Mesenchymal stem cell (in vitro differentiated cells and primary cell): ENCODE results near the gene FAM168B.
"Not testable (repeated sequence)": the region's sequence is repeated elsewhere in the genome, so short reads cannot be mapped to it uniquely, and the experiment has no call there.

ENCODE experiments used
- DNase-seq: peaks from one replicate; pipeline ENCODE4 v3.0.0-alpha.2; 2013
- H2AFZ ChIP-seq: one replicate; pipeline ENCODE4 v1.6.1; 2013; ENCODE audit warnings: low read depth, mild to moderate bottlenecking, control low read depth, inconsistent platforms, low read length, moderate library complexity
- H2AK5ac ChIP-seq: 2 replicates; pipeline ENCODE4 v1.6.1; 2013; ENCODE audit warnings: low read length, moderate library complexity, mild to moderate bottlenecking, inconsistent platforms; ENCODE audit not compliant: severe bottlenecking
- H2BK120ac ChIP-seq: one replicate; pipeline ENCODE4 v1.6.1; 2013; ENCODE audit warnings: low read depth, mild to moderate bottlenecking, inconsistent platforms, low read length, moderate library complexity
- H2BK12ac ChIP-seq, 2 experiments: one replicate each; pipeline ENCODE4 v1.6.1; 2013; ENCODE audit warnings: inconsistent platforms in 2 of 2, low read length in 2 of 2, mild to moderate bottlenecking in 2 of 2, moderate library complexity in 2 of 2, control low read depth in 1 of 2
- H2BK15ac ChIP-seq: one replicate; pipeline ENCODE4 v1.6.1; 2013; ENCODE audit warnings: mild to moderate bottlenecking, low read depth, inconsistent platforms; ENCODE audit not compliant: poor library complexity, severe bottlenecking
- H2BK5ac ChIP-seq: 2 replicates; pipeline ENCODE4 v1.6.1; 2013; ENCODE audit warnings: low read depth, mild to moderate bottlenecking, low read length, control low read depth, inconsistent platforms; ENCODE audit not compliant: poor library complexity, severe bottlenecking
- H3K14ac ChIP-seq, 2 experiments: one replicate each; pipeline ENCODE4 v1.6.1; 2013; ENCODE audit warnings: inconsistent platforms in 2 of 2, low read length in 2 of 2, control low read depth in 1 of 2, mild to moderate bottlenecking in 1 of 2, moderate library complexity in 1 of 2
- H3K18ac ChIP-seq, 2 experiments: one replicate each; pipeline ENCODE4 v1.6.1; 2013; ENCODE audit warnings: inconsistent platforms in 2 of 2, low read length in 2 of 2, control low read depth in 1 of 2, low read depth in 1 of 2, mild to moderate bottlenecking in 1 of 2
- H3K23ac ChIP-seq, 2 experiments: one replicate each; pipeline ENCODE4 v1.6.1; 2013; ENCODE audit warnings: inconsistent platforms in 2 of 2, low read length in 2 of 2, mild to moderate bottlenecking in 2 of 2, moderate library complexity in 2 of 2, control low read depth in 1 of 2
- H3K27ac ChIP-seq: 2 replicates; pipeline ENCODE4 v1.5.1; 2013; ENCODE audit warnings: mild to moderate bottlenecking, moderate library complexity, low read length, control low read depth, inconsistent platforms; ENCODE audit not compliant: poor library complexity, severe bottlenecking
- H3K27me3 ChIP-seq, 2 experiments: 2 replicates each; pipeline versions ENCODE4 v1.6.1 to v1.7.0; 2013; ENCODE audit warnings: low read length in 2 of 2, mild to moderate bottlenecking in 2 of 2, moderate library complexity in 2 of 2, control low read depth in 1 of 2, inconsistent platforms in 1 of 2; ENCODE audit not compliant: control insufficient read depth in 1 of 2, insufficient read depth in 1 of 2
- H3K36me3 ChIP-seq, 2 experiments: 2 replicates each; pipeline versions ENCODE4 v1.6.1 to v1.7.0; 2013; ENCODE audit warnings: low read length in 2 of 2, control low read depth in 1 of 2, inconsistent platforms in 1 of 2, low read depth in 1 of 2, mild to moderate bottlenecking in 1 of 2; ENCODE audit not compliant: insufficient read depth in 2 of 2, control insufficient read depth in 1 of 2
- H3K4ac ChIP-seq, 2 experiments: one replicate each; pipeline ENCODE4 v1.6.1; 2013; ENCODE audit warnings: inconsistent platforms in 2 of 2, low read length in 2 of 2, mild to moderate bottlenecking in 2 of 2, moderate library complexity in 2 of 2, control low read depth in 1 of 2, low read depth in 1 of 2
- H3K4me1 ChIP-seq: 2 replicates; pipeline ENCODE4 v1.6.1; 2013; ENCODE audit warnings: low read depth, low read length, control low read depth; ENCODE audit not compliant: control insufficient read depth, insufficient read depth
- H3K4me2 ChIP-seq: 2 replicates; pipeline ENCODE4 v1.6.1; 2013; ENCODE audit warnings: low read length, mild to moderate bottlenecking, inconsistent platforms; ENCODE audit not compliant: poor library complexity, severe bottlenecking
- H3K4me3 ChIP-seq, 2 experiments: 2 replicates each; pipeline versions ENCODE4 v1.5.1 to v1.7.0; 2013; ENCODE audit warnings: low read length in 2 of 2, mild to moderate bottlenecking in 2 of 2, control low read depth in 1 of 2, low read depth in 1 of 2; ENCODE audit not compliant: insufficient read depth in 1 of 2
- H3K79me1 ChIP-seq: replicated peaks from 2 replicates; pipeline ENCODE4 v1.6.1; 2013; ENCODE audit warnings: mild to moderate bottlenecking, control low read depth, low read length, inconsistent platforms; ENCODE audit not compliant: poor library complexity, severe bottlenecking
- H3K9ac ChIP-seq: 2 replicates; pipeline ENCODE4 v1.7.0; 2013; ENCODE audit warnings: mild to moderate bottlenecking, low read length, moderate library complexity
- H3K9me3 ChIP-seq: 2 replicates; pipeline ENCODE4 v1.7.0; 2013; ENCODE audit warnings: mild to moderate bottlenecking, low read length; ENCODE audit not compliant: control insufficient read depth
- H4K8ac ChIP-seq: one replicate; pipeline ENCODE4 v1.6.1; 2013; ENCODE audit warnings: inconsistent platforms, mild to moderate bottlenecking, low read length, moderate library complexity
- H4K91ac ChIP-seq: one replicate; pipeline ENCODE4 v1.6.1; 2013; ENCODE audit warnings: mild to moderate bottlenecking, low read length, inconsistent platforms
- WGBS: methylation state at CpG from one replicate; pipeline ENCODE4 v1.1.7; 2013; ENCODE audit warnings: mixed read lengths; 5-methylcytosine and 5-hydroxymethylcytosine counted together

FAM168B gene

DNA sequence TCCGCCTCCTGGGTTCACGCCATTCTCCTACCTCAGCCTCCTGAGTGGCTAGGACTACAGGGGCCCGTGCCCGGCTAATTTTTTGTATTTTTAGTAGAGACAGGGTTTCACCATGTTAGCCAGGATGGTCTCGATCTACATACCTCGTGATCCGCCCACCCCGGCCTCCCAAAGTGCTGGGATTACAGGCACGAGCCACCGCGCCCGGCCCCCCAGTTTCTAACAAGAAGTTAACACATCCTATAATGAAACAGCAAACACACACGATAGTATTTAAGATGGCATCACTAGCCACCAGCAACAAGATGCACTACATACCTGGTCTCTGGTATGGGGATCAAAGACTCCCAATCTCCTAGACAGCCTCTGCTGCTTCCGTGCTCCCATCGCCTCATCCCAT is 17.7 kb downstream of the FAM168B start:
- not testable (repeated sequence) for H2BK5ac ChIP-seq, H2BK120ac ChIP-seq, H3K27ac ChIP-seq, H3K27me3 ChIP-seq, H3K4me3 ChIP-seq, DNase-seq, H4K8ac ChIP-seq, H3K9me3 ChIP-seq, H3K4me2 ChIP-seq, H3K4ac ChIP-seq, H2AK5ac ChIP-seq, H3K23ac ChIP-seq, H4K91ac ChIP-seq, H2BK15ac ChIP-seq, H2AFZ ChIP-seq, H3K9ac ChIP-seq, H3K18ac ChIP-seq, H3K4me1 ChIP-seq, H3K14ac ChIP-seq
- 97% methylated on average over 13 of the region's 15 CpGs for WGBS
- peaks cover 24% of the 10 kb centered on the region for H3K79me1 ChIP-seq
- peak overlapping the region; percentile 2 to 11 for H2BK12ac ChIP-seq
- peaks cover 63 to 84% of the 10 kb centered on the region in 2 experiments for H3K36me3 ChIP-seq

DNA sequence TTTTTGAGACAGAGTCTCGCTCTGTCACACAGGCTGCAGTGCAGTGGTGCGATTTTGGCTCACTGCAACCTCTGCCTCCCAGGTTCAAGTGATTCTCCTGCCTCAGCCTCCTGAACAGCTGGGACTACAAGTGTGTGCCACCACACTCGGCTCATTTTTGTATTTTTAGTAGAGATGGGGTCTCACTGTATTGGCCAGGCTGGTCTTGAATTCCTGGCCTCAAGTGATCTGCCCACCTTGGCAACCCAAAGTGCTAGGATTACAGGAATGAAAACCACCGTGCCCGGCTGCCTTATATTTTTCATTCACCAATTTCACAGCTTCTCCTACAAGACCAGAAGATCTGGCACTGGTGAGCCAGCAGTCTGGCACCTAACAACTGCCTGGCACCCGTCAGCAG is 25.1 kb downstream of the FAM168B start:
- not testable (repeated sequence) for H2BK120ac ChIP-seq, H3K18ac ChIP-seq, H3K9me3 ChIP-seq, H2BK5ac ChIP-seq, H3K4me3 ChIP-seq, DNase-seq, H3K4me2 ChIP-seq, H3K14ac ChIP-seq, H4K8ac ChIP-seq, H2AFZ ChIP-seq, H3K9ac ChIP-seq, H3K4ac ChIP-seq, H2AK5ac ChIP-seq, H2BK12ac ChIP-seq, H3K27me3 ChIP-seq, H2BK15ac ChIP-seq, H4K91ac ChIP-seq, H3K23ac ChIP-seq, H3K4me1 ChIP-seq, H3K27ac ChIP-seq
- Histone ChIP-seq H3K79me1 (peaks cover 20% of the 10 kb centered on the region), H3K36me3 (peaks cover 44 to 68% of the 10 kb centered on the region in 2 experiments)
- 97% methylated on average over 6 of the region's 6 CpGs for WGBS

DNA sequence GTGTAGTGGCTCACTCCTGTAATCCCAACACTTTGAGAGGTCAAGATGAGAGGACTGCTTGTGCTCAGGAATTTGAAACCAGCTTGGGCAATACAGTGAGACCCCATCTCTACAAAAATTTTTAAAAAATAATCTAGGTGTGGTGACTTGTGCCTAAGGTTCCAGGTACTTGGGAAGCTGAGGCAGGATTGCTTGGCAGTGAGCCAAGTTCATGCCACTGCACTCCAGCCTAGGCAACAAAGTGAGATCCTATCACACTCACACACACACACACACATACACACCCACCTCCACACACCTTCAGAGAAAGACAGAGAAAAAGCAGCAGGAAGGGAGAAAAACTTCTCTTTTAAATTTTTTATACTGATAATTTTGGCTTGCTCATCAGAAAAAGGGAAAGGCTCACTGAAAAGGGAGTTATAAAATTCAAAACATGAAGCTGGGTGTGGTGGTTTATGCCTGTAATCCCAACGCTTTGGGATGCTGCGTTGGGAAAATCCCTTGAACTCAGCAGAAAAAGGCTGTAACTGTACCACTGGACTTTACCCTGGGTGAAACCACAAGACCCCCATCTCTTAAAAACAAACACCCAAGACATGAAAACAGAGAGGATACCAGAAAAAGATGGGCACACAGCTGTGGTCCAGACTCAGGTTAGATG is 25.7 kb downstream of the FAM168B start:
- DNase-seq = no peak
- 100% methylated on average over 2 of the region's 2 CpGs for WGBS
- H3K23ac ChIP-seq = no peak overlapping the region
- H4K91ac ChIP-seq = no peak overlapping the region
- H3K9me3 ChIP-seq = no peaks in the 10 kb centered on the region
- no peak overlapping the region for H2BK120ac ChIP-seq
- H3K79me1 ChIP-seq = peaks cover 20% of the 10 kb centered on the region
- H2BK15ac ChIP-seq = no peak overlapping the region
- no peaks in the 10 kb centered on the region for H3K27me3 ChIP-seq
- no peak overlapping the region for H2AFZ ChIP-seq
- no peak overlapping the region for H3K4ac ChIP-seq
- H3K36me3 ChIP-seq = peaks cover 43 to 67% of the 10 kb centered on the region in 2 experiments
- no peak overlapping the region for H3K18ac ChIP-seq
- peaks cover 8% of the 10 kb centered on the region for H3K4me1 ChIP-seq
- H4K8ac ChIP-seq = no peak overlapping the region
- no peak overlapping the region for H3K9ac ChIP-seq
- H3K4me3 ChIP-seq = no peak overlapping the region
- H3K4me2 ChIP-seq = no peak overlapping the region
- H2BK5ac ChIP-seq = no peak overlapping the region
- no peak overlapping the region for H2BK12ac ChIP-seq
- no peak overlapping the region for H3K27ac ChIP-seq
- no peak overlapping the region for H2AK5ac ChIP-seq
- no peak overlapping the region for H3K14ac ChIP-seq

DNA sequence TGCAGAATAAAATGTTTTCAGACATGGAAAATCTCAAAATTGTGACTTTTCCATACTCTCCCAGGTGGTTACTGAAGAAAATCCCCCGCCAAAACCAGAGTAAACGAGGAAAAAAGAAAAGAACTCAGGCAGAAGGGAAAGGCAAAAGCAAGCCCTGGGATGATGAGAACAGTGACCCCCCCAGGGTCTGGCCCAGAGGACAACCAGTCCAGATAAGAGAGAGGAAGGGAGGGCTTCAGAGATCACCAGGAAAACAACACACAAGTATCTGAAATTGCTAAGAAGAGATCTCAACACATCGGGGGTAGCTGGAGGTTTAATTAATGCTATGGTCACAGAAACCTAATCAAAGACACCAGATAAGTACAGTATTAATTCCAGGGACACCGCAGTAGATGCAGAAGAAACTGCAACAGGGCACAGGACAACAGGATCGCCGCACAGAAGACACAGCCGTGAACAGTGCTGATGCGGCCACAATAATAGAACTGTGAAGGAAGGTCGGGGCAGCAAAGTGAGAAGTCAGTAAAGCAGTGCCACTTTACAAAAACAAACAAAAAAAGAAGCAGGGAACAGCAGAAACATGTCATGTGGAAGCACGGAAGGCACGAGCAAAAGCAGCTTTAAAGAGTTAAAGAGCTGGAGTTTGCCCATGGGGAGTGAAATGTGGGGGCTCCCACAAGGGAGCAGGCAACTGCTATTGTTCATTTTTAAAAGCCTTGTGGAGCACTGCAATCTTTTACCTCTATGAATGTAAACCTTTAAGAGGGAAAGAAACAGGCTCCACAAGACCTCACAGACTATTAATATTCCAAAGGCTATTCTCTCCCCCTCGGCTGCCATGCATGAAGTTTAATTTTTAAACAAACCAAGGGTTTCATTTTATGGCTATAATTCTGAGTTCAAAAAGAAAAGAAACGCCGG is 28.4 kb downstream of the FAM168B start:
- Histone ChIP-seq H2AFZ (no peak overlapping the region), H2AK5ac (no peak overlapping the region), H2BK15ac (no peak overlapping the region), H3K14ac (no peak overlapping the region), H3K23ac (no peak overlapping the region), H3K79me1 (peaks cover 8% of the 10 kb centered on the region), H3K9ac (no peak overlapping the region), H3K4me1 (peaks cover 8% of the 10 kb centered on the region), H3K27me3 (no peaks in the 10 kb centered on the region), H3K4ac (no peak overlapping the region), H3K27ac (peak overlapping the region; percentile 35), H4K91ac (no peak overlapping the region), H3K36me3 (peaks cover 34 to 63% of the 10 kb centered on the region in 2 experiments), H4K8ac (no peak overlapping the region), H3K9me3 (no peaks in the 10 kb centered on the region), H3K4me2 (peak overlapping the region; percentile 10), H3K18ac (no peak overlapping the region), H2BK12ac (no peak overlapping the region), H2BK120ac (no peak overlapping the region), H3K4me3 (no peak overlapping the region), H2BK5ac (no peak overlapping the region)
- no peak for DNase-seq
- 79% methylated on average over 12 of the region's 14 CpGs for WGBS
